Ectodermal cell (in vitro differentiated cells): ENCODE measurements around the gene SEMA3B.
A peak's percentile ranks its signal among the peaks of the same experiment; 100 is the strongest.

Experiments
- H3K27ac ChIP-seq: 2 replicates; pipeline ENCODE4 v1.7.0; 2013; ENCODE audit warnings: mild to moderate bottlenecking, low read depth, low read length; ENCODE audit not compliant: insufficient read depth, poor library complexity, severe bottlenecking
- H3K27me3 ChIP-seq: 2 replicates; pipeline ENCODE4 v1.7.0; 2013; ENCODE audit warnings: mild to moderate bottlenecking, low read length; ENCODE audit not compliant: insufficient read depth, control insufficient read depth, poor library complexity, severe bottlenecking
- H3K36me3 ChIP-seq: one replicate; pipeline ENCODE4 v1.7.0; 2013; ENCODE audit warnings: low read length; ENCODE audit not compliant: control insufficient read depth, insufficient read depth
- H3K4me1 ChIP-seq: one replicate; pipeline ENCODE4 v1.7.0; 2013; ENCODE audit warnings: low read length; ENCODE audit not compliant: control insufficient read depth, insufficient read depth
- H3K4me3 ChIP-seq: 2 replicates; pipeline ENCODE4 v1.7.0; 2013; ENCODE audit warnings: low read depth, low read length, control low read depth; ENCODE audit not compliant: insufficient read depth
- H3K9me3 ChIP-seq: 2 replicates; pipeline ENCODE4 v1.7.0; 2013; ENCODE audit warnings: mild to moderate bottlenecking, low read length, moderate library complexity; ENCODE audit not compliant: control insufficient read depth
- WGBS, 2 experiments: methylation state at CpG; one replicate each; pipeline ENCODE4 v1.1.7; 2013; ENCODE audit warnings: missing lambda C conversion rate in 2 of 2; 5-methylcytosine and 5-hydroxymethylcytosine counted together

Gene SEMA3B

GRCh38 chr3:50264383-50264963 lies 4.5 kb upstream of the SEMA3B start:
- H3K27me3 ChIP-seq: no peaks in the 10 kb centered on the region
- H3K9me3 ChIP-seq: no peaks in the 10 kb centered on the region
- 1% methylated on average over 5 to 7 of the region's 7 CpGs for WGBS, 2 experiments
- H3K4me3 ChIP-seq: no peak overlapping the region
- H3K36me3 ChIP-seq: no peaks in the 10 kb centered on the region
- peak overlapping the region; percentile 79 for H3K27ac ChIP-seq
- peaks cover 80% of the 10 kb centered on the region for H3K4me1 ChIP-seq

- H3K9me3 ChIP-seq: no peaks in the 10 kb centered on the region
- H3K4me1 ChIP-seq: peaks cover 82% of the 10 kb centered on the region
- peak overlapping the region; percentile 79 for H3K27ac ChIP-seq
- WGBS, 2 experiments: 71 to 74% methylated on average over 7 of the region's 7 CpGs
- no peaks in the 10 kb centered on the region for H3K36me3 ChIP-seq
- no peak overlapping the region for H3K4me3 ChIP-seq
- no peaks in the 10 kb centered on the region for H3K27me3 ChIP-seq
These were observed 3.9 kb upstream of the SEMA3B start for GRCh38 chr3:50264964-50265485.

- no peaks in the 10 kb centered on the region for H3K27me3 ChIP-seq
- 90 to 91% methylated on average over 1 of the region's 1 CpG for WGBS, 2 experiments
- H3K4me3 ChIP-seq: no peak overlapping the region
- H3K36me3 ChIP-seq: no peaks in the 10 kb centered on the region
- peaks cover 81% of the 10 kb centered on the region for H3K4me1 ChIP-seq
- H3K9me3 ChIP-seq: no peaks in the 10 kb centered on the region
- H3K27ac ChIP-seq: peak overlapping the region; percentile 79
These were observed 3.4 kb upstream of the SEMA3B start for GRCh38 chr3:50265571-50265970.

GRCh38 chr3:50266017-50266416 lies 2.9 kb upstream of the SEMA3B start:
- Histone ChIP-seq H3K27me3 (no peaks in the 10 kb centered on the region), H3K27ac (no peak overlapping the region), H3K4me1 (peaks cover 77% of the 10 kb centered on the region), H3K4me3 (no peak overlapping the region), H3K36me3 (no peaks in the 10 kb centered on the region), H3K9me3 (no peaks in the 10 kb centered on the region)
- WGBS, 2 experiments: 95 to 96% methylated on average over 6 of the region's 6 CpGs

GRCh38 chr3:50266836-50267235 lies 2.1 kb upstream of the SEMA3B start:
- Histone ChIP-seq H3K9me3 (no peaks in the 10 kb centered on the region), H3K27me3 (no peaks in the 10 kb centered on the region), H3K4me3 (no peak overlapping the region), H3K4me1 (peaks cover 70% of the 10 kb centered on the region), H3K36me3 (no peaks in the 10 kb centered on the region), H3K27ac (no peak overlapping the region)
- 82 to 89% methylated on average over 7 of the region's 7 CpGs for WGBS, 2 experiments

GRCh38 chr3:50267280-50267913 lies 1.6 kb upstream of the SEMA3B start:
- peaks cover 70% of the 10 kb centered on the region for H3K4me1 ChIP-seq
- H3K27me3 ChIP-seq: no peaks in the 10 kb centered on the region
- H3K9me3 ChIP-seq: no peaks in the 10 kb centered on the region
- no peaks in the 10 kb centered on the region for H3K36me3 ChIP-seq
- H3K27ac ChIP-seq: no peak overlapping the region
- WGBS, 2 experiments: 19 to 22% methylated on average over 22 of the region's 22 CpGs
- no peak overlapping the region for H3K4me3 ChIP-seq

GRCh38 chr3:50268276-50268675 lies 671 bp upstream of the SEMA3B start:
- peaks cover 4% of the 10 kb centered on the region for H3K27me3 ChIP-seq
- 89 to 92% methylated on average over 3 of the region's 3 CpGs for WGBS, 2 experiments
- H3K4me1 ChIP-seq: peaks cover 64% of the 10 kb centered on the region

GRCh38 chr3:50269460-50269859 lies 513 bp downstream of the SEMA3B start:
- Histone ChIP-seq H3K27me3 (peaks cover 16% of the 10 kb centered on the region), H3K9me3 (no peaks in the 10 kb centered on the region), H3K4me3 (peak overlapping the region; percentile 8), H3K36me3 (no peaks in the 10 kb centered on the region), H3K4me1 (peaks cover 54% of the 10 kb centered on the region), H3K27ac (no peak overlapping the region)
- 81 to 88% methylated on average over 4 of the region's 4 CpGs for whole genome bisulfite sequencing, 2 experiments

More at GRCh38 chr3:50268276-50268675, 671 bp upstream of the SEMA3B start:
- Histone ChIP-seq H3K27ac (no peak overlapping the region), H3K4me3 (no peak overlapping the region), H3K36me3 (no peaks in the 10 kb centered on the region), H3K9me3 (no peaks in the 10 kb centered on the region)

GRCh38 chr3:50269977-50270413 lies 1.0 kb downstream of the SEMA3B start:
- no peaks in the 10 kb centered on the region for H3K36me3 ChIP-seq
- no peaks in the 10 kb centered on the region for H3K9me3 ChIP-seq
- peaks cover 21% of the 10 kb centered on the region for H3K27me3 ChIP-seq
- no peak overlapping the region for H3K4me3 ChIP-seq
- peaks cover 52% of the 10 kb centered on the region for H3K4me1 ChIP-seq
- WGBS, 2 experiments: 95 to 96% methylated on average over 8 of the region's 8 CpGs
- H3K27ac ChIP-seq: no peak overlapping the region

- 92 to 93% methylated on average over 19 of the region's 19 CpGs for WGBS, 2 experiments
- no peaks in the 10 kb centered on the region for H3K36me3 ChIP-seq
These were observed 1.7 kb downstream of the SEMA3B start for GRCh38 chr3:50270422-50271224.

More at GRCh38 chr3:50270422-50271224, 1.7 kb downstream of the SEMA3B start:
- no peak overlapping the region for H3K27ac ChIP-seq
- H3K4me3 ChIP-seq: no peak overlapping the region
- H3K27me3 ChIP-seq: peaks cover 28% of the 10 kb centered on the region
- H3K4me1 ChIP-seq: peaks cover 50% of the 10 kb centered on the region
- H3K9me3 ChIP-seq: no peaks in the 10 kb centered on the region
